IPS DF 4.7 (cell line): ENCODE results near the gene NSUN7.

ENCODE experiments used
- DNase-seq: peaks from one replicate; pipeline ENCODE4 v3.0.0-alpha.2; 2013; ENCODE audit warnings: low spot score; ENCODE audit errors: extremely low read depth

NSUN7 gene

GRCh38 chr4:40736910-40737309, 12.8 kb upstream of the NSUN7 start:
- no peak for DNase-seq

- no peak for DNase-seq
Measured at GRCh38 chr4:40737879-40738278, 11.9 kb upstream of the NSUN7 start.

- DNase-seq = no peak
Measured at GRCh38 chr4:40739347-40739746, 10.4 kb upstream of the NSUN7 start.

GRCh38 chr4:40744218-40744617, 5.5 kb upstream of the NSUN7 start:
- no peak for DNase-seq

GRCh38 chr4:40745285-40745984, 4.3 kb upstream of the NSUN7 start:
- DNase-seq = no peak

- DNase-seq = no peak
Measured at GRCh38 chr4:40747207-40747835, 2.4 kb upstream of the NSUN7 start.

- DNase-seq = no peak
Measured at GRCh38 chr4:40750461-40751258, 905 bp downstream of the NSUN7 start.

GRCh38 chr4:40755616-40756015, 5.9 kb downstream of the NSUN7 start:
- DNase-seq = no peak

GRCh38 chr4:40763228-40763716, 13.5 kb downstream of the NSUN7 start:
- DNase-seq = no peak

- DNase-seq = no peak
Measured at GRCh38 chr4:40769266-40769665, 19.5 kb downstream of the NSUN7 start.

GRCh38 chr4:40778090-40778489, 28.3 kb downstream of the NSUN7 start:
- no peak for DNase-seq

- no peak for DNase-seq
Measured at GRCh38 chr4:40782876-40783275, 33.1 kb downstream of the NSUN7 start.

GRCh38 chr4:40785727-40786126, 36.0 kb downstream of the NSUN7 start:
- DNase-seq = no peak

GRCh38 chr4:40788331-40788730, 38.6 kb downstream of the NSUN7 start:
- no peak for DNase-seq

- DNase-seq = no peak
Measured at GRCh38 chr4:40789031-40789430, 39.3 kb downstream of the NSUN7 start.

- DNase-seq = no peak
Measured at GRCh38 chr4:40789771-40790170, 40.0 kb downstream of the NSUN7 start.

GRCh38 chr4:40800064-40800463, 50.3 kb downstream of the NSUN7 start:
- DNase-seq = no peak

- DNase-seq = no peak
Measured at GRCh38 chr4:40804598-40804997, 54.8 kb downstream of the NSUN7 start.

- no peak for DNase-seq
Measured at GRCh38 chr4:40808926-40809457, 59.2 kb downstream of the NSUN7 start.

- DNase-seq = no peak
Measured at GRCh38 chr4:40811956-40812355, 62.2 kb downstream of the NSUN7 start.

- DNase-seq = no peak
Measured at GRCh38 chr4:40812386-40812785, 62.6 kb downstream of the NSUN7 start.

- no peak for DNase-seq
Measured at GRCh38 chr4:40812856-40813255, 63.1 kb downstream of the NSUN7 start.
